ENCODE results near the gene RPL6.

DNA sequence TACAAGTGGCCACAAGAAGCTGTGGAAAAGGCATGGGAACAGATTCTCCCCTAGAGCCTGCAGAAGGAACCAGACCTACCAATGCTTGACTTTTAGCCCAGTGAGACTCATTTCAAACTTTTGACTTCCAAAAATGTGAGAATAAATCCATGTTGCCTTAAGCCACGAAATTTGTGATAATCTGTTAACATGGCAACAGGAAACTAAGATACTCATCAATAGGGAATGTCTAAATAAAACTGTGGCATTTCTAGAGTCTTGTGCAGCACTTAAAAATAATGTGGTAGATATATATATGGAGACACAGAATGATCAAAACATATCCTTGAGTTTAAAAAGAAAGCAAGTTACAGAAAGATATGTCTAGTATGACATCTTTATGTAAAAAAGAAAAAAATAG, 39.2 kb downstream of the RPL6 start:
- no peak for TF ChIP-seq POLR2A (IDR thresholded peaks at IDR 0.05)
- TF ChIP-seq, protein P1, sequence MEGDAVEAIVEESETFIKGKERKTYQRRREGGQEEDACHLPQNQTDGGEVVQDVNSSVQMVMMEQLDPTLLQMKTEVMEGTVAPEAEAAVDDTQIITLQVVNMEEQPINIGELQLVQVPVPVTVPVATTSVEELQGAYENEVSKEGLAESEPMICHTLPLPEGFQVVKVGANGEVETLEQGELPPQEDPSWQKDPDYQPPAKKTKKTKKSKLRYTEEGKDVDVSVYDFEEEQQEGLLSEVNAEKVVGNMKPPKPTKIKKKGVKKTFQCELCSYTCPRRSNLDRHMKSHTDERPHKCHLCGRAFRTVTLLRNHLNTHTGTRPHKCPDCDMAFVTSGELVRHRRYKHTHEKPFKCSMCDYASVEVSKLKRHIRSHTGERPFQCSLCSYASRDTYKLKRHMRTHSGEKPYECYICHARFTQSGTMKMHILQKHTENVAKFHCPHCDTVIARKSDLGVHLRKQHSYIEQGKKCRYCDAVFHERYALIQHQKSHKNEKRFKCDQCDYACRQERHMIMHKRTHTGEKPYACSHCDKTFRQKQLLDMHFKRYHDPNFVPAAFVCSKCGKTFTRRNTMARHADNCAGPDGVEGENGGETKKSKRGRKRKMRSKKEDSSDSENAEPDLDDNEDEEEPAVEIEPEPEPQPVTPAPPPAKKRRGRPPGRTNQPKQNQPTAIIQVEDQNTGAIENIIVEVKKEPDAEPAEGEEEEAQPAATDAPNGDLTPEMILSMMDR (IDR thresholded peaks at IDR 0.05) = no peak
- no peak for TF ChIP-seq POLR2AphosphoS5 (IDR thresholded peaks at IDR 0.05)
